ENCODE data around the gene HELZ.

- TF ChIP-seq ZBTB21 (tag by site-specific recombination; IDR thresholded peaks at IDR 0.05): 0 out of 2 replicates have a peak, but pooled peaks have one; percentile 8
- TF ChIP-seq, protein P1, sequence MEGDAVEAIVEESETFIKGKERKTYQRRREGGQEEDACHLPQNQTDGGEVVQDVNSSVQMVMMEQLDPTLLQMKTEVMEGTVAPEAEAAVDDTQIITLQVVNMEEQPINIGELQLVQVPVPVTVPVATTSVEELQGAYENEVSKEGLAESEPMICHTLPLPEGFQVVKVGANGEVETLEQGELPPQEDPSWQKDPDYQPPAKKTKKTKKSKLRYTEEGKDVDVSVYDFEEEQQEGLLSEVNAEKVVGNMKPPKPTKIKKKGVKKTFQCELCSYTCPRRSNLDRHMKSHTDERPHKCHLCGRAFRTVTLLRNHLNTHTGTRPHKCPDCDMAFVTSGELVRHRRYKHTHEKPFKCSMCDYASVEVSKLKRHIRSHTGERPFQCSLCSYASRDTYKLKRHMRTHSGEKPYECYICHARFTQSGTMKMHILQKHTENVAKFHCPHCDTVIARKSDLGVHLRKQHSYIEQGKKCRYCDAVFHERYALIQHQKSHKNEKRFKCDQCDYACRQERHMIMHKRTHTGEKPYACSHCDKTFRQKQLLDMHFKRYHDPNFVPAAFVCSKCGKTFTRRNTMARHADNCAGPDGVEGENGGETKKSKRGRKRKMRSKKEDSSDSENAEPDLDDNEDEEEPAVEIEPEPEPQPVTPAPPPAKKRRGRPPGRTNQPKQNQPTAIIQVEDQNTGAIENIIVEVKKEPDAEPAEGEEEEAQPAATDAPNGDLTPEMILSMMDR (tag by site-specific recombination; IDR thresholded peaks at IDR 0.05): no peak
- no peak for TF ChIP-seq ZBTB7A (tag by site-specific recombination; IDR thresholded peaks at IDR 0.05; ENCODE audit: low read depth)
- no peak for TF ChIP-seq REST (tag by site-specific recombination; IDR thresholded peaks at IDR 0.05)
- no peak for TF ChIP-seq ZNF18 (tag by site-specific recombination; IDR thresholded peaks at IDR 0.05)
- TF ChIP-seq BCL11A (tag by site-specific recombination; IDR thresholded peaks at IDR 0.05; ENCODE audit: low read depth): no peak
- no peak for TF ChIP-seq ZNF2 (tag by site-specific recombination; IDR thresholded peaks at IDR 0.05)
- TF ChIP-seq GLI2 (tag by site-specific recombination; IDR thresholded peaks at IDR 0.05; ENCODE audit: borderline replicate concordance, low read depth): no peak
- no peak for TF ChIP-seq ZNF629 (tag by site-specific recombination; IDR thresholded peaks at IDR 0.05)
- TF ChIP-seq, protein P2, sequence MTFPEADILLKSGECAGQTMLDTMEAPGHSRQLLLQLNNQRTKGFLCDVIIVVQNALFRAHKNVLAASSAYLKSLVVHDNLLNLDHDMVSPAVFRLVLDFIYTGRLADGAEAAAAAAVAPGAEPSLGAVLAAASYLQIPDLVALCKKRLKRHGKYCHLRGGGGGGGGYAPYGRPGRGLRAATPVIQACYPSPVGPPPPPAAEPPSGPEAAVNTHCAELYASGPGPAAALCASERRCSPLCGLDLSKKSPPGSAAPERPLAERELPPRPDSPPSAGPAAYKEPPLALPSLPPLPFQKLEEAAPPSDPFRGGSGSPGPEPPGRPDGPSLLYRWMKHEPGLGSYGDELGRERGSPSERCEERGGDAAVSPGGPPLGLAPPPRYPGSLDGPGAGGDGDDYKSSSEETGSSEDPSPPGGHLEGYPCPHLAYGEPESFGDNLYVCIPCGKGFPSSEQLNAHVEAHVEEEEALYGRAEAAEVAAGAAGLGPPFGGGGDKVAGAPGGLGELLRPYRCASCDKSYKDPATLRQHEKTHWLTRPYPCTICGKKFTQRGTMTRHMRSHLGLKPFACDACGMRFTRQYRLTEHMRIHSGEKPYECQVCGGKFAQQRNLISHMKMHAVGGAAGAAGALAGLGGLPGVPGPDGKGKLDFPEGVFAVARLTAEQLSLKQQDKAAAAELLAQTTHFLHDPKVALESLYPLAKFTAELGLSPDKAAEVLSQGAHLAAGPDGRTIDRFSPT (tag by site-specific recombination; IDR thresholded peaks at IDR 0.05): no peak
- no peak; the same call in 1 of the 2 replicates for TF ChIP-seq ZNF76 (tag by site-specific recombination; IDR thresholded peaks at IDR 0.05; ENCODE audit: borderline replicate concordance, low read depth)
- no peak for TF ChIP-seq ZNF140 (tag by site-specific recombination; IDR thresholded peaks at IDR 0.05)
- no peak for TF ChIP-seq ZNF561 (tag by site-specific recombination; IDR thresholded peaks at IDR 0.05; ENCODE audit: borderline replicate concordance)
- TF ChIP-seq SETDB1 (IDR thresholded peaks at IDR 0.05; ENCODE audit: insufficient read length, low read length): no peak
These were observed 1.3 kb upstream of the HELZ start for GRCh38 chr17:67246403-67246652.
